Fibroblast of skin of abdomen (primary cell): ENCODE data around the gene ARID4B.
"Not testable (repeated sequence)": the region's sequence is repeated elsewhere in the genome, so short reads cannot be mapped to it uniquely, and the experiment has no call there.

Source experiments
- DNase-seq: peaks from one replicate; pipeline ENCODE4 v3.0.0-alpha.2; 2013

ARID4B gene

DNA sequence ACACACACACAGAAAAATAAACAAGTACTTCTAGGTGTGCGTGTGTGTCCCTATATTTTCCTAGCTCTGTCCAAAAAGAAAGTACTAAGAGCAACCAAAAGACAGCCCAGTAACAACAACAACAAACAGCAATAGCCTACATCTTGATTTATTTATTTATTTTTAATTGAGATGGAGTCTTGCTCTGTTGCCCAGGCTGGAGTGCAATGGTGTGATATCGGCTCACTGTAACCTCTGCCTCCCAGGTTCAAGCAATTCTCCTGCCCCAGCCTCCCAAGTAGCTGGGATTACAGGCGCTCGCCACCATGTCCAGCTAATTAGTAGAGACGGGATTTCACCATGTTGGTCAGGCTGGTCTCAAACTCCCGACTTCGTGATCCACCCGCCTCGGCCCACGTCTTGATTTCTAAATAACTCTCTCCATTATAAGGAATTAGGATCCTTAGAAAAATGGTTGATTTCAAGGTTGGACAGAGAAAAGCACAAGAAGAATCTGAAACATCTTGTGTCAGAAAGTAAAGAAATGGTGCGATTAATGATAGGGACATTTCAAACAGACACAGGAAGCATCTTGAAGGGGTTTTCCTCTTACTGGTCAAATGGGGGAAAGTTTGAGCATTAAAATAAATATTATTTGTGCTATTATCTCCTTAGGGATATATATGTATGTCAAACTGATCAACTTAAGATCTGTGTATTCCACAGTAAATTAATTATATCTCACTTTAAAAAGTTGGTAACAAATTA, 59.4 kb downstream of the ARID4B start:
- no peak for DNase-seq

DNA sequence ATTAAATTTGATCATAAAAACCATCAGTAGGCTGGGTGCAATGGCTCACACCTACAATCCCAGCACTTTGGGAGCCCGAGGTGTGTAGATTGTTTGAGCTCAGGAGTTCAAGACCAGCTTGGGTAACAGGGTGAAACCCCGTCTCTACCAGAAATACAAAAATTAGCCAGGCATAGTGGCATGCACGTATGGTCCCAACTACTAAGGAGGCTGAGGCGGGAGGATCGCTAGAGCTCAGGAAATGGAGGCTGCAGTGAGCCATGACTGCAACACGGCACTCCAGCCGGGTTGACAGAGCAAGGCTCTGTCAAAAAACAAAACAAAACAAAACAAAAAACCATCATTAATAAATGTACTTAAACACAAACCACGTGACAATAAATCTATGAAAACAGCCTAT, 61.0 kb downstream of the ARID4B start:
- DNase-seq, result no peak

DNA sequence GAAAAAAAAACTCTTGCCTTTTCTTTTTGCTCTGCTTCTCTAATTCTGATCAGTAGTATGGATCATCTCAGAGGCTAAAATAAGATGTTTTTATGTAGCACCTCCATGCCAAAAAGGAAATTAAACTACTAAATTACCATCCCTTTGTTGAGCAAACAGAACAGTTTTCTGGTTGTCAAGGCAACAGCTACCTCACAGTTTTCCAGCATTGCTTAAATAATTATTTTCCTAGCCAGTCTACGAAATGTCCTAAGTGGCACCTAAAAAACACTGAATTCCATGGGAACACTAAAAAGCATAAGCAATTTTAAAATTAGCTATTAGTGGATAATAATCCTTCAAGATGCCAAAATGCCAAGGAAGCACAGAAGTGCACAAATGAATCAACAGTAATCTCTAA, 61.7 kb downstream of the ARID4B start:
- no peak for DNase-seq

DNA sequence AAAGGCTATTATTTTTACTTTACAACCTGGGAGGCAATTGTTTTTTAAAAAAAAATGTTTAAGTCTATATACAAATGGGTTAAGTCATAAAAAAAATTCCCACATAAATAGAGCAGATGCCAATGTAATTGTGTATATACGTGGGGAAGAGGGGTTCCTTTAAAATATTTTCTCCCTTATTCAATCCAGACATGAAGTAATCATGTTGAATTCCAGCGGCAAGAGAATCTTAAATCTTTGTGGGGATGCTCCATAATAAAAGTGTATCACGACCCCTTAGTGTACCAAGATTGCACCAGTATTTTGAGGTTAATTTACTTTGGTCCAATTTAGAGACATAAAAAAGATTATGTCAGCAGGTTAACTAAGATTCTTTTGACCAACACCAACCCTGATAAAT, 62.1 kb downstream of the ARID4B start:
- peak; percentile 57 for DNase-seq

DNA sequence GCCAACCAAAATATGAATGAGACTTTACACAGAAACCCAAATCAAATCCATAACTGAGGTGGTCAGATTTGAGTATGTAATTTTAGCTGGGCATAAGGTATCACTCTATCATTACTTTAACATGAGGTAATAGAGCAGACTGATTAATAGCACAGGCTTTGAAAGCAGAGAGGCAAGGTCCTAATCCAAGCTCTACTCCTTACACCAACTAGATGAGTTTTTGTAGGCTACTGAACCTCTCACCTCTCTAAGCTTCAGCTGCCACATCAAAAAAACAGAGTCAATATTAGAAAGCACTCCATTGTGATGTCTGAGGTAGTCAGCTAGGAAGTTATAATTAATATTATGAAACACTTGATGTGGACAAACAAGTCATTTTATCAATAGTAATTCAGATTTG, 63.7 kb downstream of the ARID4B start:
- DNase-seq, result no peak

DNA sequence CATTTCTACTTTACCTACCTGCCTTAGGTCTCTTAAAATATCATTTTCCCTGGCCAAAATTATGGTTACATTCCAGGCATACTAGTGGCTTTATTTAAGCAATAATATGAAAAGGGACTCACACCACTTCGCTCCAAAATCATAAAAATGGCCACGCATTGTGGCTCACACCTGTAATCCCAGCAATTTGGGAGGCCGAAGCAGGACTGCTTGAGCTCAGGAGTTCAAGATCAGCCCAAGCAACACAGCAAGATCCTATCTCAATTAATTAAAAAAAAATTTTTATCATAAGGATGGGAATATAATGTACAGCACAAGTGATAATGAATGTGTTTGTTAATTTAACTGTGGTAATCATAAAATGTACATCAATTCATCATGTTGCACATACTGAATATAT, 65.4 kb downstream of the ARID4B start:
- DNase-seq, result no peak

DNA sequence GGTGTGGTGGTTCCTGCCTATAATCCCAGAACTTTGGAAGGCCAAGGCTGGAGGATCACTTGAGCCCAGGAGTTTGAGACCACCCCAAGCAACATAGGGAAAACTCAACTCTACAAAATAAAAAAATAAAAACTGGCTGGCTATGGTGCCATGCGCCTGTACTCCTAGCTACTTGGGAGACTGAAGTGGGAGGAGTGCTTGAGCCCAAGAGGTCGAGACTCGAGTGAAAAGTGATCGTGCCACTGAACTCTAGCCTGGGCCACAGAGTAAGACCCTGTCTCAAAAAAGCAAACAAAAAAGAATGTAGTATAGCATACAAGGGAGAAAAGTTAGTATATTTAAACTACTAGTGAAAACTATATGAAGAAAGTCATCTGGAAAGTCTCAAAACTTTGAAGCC, 66.7 kb downstream of the ARID4B start:
- no peak for DNase-seq

DNA sequence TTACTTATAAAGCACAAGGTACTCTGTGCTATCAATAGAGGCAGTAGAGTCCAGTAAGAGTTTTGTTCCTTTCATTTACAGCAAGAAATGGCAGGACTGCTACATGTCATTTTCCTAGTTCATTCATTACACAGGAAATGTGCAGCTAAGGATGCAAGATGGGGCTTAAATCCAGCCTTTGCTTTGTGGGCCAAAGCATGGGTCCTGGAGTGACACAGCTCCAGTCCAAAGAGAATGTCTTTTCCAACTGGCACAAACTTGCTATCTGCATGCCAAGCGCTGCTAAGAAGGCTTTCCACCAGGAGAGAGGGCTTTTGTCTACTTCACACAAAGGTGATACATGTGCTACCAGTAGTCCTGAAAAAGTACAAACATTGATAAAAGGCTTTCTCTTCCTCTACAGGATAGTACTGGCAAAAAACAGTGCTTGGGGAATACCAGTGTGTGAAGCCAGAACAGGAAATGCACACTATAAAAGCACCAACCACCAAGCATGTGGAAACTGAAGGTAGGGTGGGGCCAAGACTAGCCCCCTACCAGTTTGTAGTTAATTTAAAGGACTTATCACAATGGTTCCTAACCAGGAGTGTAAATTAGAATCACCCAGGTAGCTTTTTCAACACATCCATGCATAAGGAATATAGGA, 68.7 kb downstream of the ARID4B start:
- no peak for DNase-seq

DNA sequence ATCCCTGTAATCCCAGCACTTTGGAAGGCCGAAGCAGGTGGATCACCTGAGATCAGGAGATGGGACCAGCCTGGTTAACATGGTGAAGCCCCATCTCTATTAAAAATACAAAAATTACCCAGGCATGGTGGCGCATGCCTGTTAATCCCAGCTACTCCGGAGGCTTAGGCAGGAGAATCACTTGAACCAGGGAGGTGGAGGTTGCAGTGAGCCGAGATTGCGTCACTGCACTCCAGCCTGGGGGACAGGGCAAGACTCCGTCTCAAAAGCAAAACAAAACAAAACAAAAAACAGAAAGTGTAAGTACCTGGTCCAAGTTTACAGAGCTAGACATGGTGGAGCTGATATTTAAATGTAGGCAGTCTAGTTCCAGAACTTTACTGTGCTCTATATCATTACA, 69.9 kb downstream of the ARID4B start:
- not testable (repeated sequence) for DNase-seq

DNA sequence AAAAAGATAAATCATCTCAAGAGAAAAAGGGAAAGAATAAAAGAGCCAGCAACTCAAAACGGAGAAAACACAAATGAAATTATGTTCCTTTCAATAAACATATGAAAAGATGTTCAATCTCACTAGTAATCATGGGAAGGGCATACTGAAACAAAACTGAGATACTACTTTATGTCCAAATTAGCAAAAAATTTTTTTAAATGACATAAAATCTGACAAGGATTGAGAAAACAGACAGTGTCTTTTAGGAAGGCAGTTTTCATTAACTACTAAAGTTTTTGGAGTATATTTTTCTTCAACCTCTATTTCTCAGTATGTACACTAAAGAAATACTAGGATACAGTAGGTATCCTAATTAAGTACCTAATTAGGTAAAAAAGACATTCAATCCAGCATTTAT, 73.3 kb downstream of the ARID4B start:
- no peak for DNase-seq

DNA sequence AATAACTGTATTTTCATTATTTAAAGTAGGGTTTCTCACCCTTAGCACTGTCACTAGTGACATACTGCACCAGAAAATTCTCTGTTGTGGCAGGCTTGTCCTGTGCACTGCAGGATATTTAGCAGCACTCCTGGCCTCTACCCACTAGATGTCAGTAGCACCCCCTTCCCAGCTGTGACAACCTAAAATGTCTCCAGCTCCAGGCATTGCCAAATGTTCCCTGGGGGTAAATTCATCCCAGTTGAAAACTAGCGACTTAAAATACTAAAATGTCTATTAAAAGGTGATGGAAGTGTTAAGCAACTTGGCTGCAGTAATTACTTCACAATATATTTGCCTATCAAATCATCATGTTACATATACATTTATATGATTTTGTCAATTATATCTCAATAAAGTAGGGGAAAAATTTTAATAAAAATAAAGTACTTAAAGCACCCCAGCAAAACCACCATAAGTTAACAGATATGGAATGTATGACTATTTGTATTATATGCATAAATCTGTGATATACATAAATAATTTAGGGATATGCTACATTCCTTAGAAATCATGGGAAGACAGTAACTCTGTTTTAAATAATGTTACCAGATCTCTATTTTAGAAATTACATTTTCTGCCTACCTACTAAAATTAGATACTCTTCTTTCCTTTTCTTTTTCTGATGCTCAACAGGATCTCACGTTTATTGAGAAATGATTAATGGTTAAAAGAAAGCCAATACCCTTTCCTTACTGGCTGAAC, 74.6 kb downstream of the ARID4B start:
- peak; percentile 67 for DNase-seq

DNA sequence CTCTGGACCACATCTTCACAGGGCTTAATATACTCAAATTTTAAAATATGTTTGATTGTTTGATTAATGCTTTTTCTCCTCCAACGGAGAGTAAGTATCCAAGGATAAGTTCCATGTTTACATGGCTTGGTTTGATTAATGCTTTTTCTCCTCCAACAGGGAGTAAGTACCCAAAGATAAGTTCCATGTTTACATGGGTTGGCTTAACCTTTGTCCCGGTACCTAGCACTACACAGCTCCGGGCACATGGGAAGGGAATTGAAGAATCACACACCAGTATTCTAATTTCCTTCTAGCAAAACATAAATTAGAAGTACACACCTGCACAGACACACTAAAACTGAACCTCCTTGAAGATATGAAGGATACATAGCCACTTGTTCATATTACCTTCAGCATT, 77.5 kb downstream of the ARID4B start:
- no peak for DNase-seq

DNA sequence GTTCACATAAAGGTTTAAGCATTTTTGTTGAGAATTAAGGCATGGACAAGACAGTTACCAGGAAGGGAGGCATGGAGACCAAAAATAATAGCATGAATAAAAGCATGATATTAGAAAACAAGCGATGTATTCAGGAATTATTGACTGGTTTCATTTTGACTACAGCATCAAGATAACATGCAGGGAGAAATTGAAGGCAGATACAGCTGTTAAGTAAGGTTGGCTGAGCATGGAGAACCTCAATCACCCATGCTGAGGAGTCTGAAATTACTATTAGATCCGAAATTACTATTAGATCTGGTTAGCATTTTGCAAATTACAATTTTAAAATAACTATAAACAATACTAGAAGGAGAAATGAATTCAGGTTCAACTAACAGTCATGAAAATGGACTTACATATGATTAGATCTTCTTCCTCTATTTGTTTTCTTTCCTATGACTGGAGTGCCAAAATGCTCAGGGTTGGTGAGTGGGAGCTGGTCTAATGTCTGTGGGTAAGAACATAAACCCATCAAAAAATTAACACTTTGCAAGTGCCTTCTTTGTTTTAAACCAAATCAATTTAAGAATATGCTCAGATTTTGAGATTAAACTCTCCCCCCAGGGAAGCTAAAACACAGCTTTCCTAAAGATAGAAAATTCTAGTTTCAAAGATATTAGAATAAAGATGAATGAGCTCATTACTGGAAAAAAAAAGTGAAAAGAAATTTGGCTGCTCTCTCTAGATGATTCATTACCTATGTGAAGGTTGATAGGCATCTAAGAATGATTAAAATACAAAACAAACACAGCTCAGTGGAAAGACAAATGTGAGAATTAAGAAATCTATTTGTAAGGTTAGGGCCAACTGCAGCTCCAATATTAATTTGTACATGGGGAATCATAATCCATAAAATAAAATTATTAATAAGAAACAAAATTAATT, 81.7 kb downstream of the ARID4B start:
- DNase-seq, result no peak

DNA sequence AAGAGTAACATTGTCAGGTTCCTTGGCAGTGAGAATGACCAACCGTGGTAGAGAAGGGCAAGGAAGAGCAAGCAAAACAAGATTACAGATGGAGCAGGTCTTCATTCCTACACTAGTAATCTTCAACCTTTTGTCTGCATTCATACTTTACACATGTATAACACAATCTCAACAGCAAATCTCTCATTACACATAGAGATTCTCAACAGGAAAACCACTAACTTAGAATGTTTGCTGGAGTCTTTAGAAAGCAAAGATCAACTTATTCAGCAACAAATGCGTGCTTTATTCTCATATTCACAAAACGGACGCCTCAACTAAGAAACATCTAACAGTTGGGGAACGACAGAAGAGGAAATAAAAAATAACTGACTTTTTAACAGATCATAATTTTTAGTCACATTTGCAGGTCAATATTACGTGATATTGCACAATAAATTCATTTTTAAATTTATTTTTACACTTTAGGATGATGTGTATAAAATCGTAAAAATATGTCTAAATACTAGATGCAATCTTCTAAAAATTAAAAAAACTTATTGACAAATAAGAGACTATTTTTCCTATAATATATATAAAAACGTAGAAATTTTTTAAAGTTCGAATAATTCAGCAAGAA, 82.9 kb downstream of the ARID4B start:
- DNase-seq, result no peak

DNA sequence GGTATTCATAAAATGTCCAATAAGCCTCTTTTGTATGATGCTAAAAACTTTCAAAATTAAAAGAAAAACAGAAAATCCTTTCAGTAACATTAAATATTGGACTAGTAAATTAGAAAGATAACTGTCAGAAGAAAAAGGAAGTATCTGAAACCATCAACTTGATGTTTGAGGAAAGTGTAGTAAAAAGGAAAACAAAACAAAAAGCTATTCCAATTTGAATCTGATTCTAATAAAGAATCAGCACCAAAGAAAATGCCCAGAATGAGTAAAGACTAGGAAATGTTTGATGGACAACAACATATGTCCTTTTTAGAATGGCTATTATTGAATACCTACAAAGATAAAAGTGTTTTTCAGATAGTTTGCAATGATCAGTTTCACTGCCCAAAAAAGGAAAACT, 87.0 kb downstream of the ARID4B start:
- no peak for DNase-seq

DNA sequence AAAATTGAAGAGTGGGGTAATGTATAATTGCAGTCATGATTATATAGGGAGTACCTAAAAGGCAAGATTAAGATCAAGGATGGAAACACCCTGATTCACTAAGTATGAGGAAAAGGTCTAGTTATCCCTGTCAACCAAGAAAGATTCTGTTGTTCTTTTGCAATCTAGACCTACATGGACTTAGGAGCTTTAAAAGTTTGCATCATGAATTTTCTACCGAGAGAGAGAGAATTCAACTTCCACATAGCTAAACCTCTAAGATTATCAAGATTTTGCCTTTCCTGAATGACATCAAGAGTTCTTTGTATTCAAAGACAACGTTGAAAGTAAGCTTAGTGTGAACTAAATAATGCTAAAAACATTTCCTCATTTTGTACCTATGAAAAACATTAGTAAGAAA, 88.1 kb downstream of the ARID4B start:
- DNase-seq, result peak; percentile 4

DNA sequence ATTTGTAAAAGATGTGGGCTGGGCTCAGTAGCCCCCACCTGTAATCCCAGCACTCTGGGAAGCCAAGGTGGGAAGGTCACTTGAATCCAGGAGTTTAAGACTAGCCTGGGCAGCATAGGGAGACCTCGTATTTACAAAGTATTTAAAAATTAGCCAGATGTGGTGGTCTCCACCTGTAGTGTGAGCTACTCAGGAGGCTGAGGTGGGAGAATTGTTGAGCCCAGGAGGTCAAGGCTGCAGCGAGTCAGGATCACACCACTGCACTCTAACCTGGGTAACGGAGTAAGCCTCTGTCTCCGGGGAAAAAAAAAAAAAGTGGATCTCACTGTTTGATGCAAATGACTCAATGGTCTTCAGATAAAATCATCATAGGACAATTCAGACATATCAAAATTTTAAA, 89.4 kb downstream of the ARID4B start:
- no peak for DNase-seq

DNA sequence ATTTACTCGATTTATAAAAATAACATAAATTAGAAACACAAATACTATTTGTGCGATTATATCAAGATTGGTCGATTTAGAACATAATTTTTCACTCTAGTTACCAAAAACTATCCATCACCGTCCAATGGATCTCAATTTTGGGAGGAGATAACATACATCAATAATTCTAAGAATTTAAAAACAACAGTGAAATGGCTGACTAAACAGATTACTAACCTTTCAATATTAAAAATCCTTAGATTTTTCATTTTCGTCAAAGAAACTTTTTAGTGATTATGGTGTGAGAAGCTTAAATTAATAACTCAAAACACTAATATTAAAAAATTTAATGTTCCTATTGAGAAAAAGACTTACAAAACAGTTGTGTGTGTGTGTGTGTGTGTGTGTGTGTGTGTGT, 91.9 kb downstream of the ARID4B start:
- DNase-seq, result no peak

DNA sequence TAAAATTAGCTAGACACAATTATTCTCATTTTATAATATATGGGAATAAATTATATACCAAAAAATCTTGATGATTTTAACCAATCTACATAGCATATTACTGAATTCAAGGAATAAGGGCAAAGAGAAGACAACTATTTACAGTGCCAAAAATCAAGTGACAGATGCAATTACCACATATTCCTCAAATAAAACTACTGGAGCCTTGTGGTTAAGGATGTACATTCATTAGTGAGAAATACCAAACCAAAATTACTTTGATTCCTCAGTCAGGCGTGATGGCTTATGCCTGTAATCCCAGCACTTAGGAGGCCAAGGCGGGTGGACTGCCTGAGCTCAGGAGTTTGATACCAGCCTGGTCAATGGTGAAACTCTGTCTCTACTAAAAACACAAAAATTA, 98.1 kb downstream of the ARID4B start:
- no peak for DNase-seq

DNA sequence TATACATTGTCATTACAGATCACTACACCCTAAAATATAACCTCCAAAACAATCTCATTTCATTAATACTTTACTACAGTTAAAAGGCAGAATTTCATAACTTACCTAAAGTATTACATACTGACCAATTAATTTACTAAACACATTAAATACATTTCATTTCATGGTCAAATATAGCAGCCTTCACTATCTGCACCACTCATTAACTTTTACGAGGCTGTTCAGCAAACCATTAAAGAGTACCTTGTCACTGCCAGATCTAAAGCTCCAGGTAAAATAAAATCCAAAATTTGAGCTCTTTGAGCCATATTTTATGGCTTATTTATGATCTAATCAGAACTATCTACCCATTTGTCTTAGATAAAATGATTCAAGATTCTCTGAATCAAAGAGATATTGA, 100.6 kb downstream of the ARID4B start:
- no peak for DNase-seq

DNA sequence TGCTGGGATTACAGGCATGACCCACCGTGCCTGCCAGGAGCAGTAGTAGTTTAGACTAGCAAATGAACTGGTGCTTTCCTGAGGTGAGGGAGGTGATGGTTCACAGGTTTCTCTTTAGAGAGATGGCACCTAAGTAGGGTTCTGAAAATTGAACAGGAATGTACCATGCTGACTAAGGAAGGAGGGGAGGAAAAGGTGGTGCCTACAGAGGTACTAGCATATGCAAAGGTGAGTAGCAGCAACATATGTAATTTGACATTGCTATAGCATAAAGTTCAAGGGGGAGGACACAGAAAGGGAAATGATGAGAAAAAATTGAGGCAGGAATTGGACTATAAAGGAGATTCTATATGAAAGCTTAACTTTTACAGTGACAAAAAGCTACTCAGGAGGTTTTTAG, 101.0 kb downstream of the ARID4B start:
- no peak for DNase-seq

DNA sequence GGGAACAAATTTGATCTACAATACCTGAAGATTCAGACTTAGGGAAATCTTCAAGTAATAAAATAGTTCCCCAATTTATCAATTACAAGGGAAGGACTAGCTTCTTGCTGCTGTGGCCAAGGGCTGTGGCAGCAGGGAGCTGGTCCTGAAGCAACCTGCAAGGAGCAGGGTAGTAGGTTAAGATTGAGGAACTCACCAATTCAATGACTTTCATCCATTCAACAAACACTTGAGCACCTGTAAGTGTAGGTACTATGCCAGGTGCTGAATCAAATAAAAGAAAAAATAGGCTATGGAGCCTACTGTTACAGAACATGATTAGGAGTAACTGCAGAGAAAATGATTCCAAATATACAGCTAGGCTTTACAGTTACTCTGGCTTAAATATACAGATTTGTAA, 102.7 kb downstream of the ARID4B start:
- DNase-seq, result no peak
